Right renal pelvis (tissue), 4 donors: ENCODE measurements around the gene TTC33. TPM values are rescaled to one million over a fixed set of nuclear protein-coding genes. Genes with fewer than 3 reads are reported as not detected.

Experiments used
- polyA plus RNA-seq, 4 donors: library from polyadenylated mRNA; unstranded; fragments of 120-200 nt; gene quantifications; one replicate each; pipeline ENCODE4 v1.2.1, GENCODE V29; 2013; ENCODE audit not compliant: insufficient read length in 4 of 4

TTC33 gene
- polyA plus RNA-seq, 4 donors: 29.8 to 38.0 (median 36.3) TPM

Other genes starting within 250 kb of the TTC33 start
- gene PTGER4, start 76.0 kb downstream of the TTC33 start, polyA plus RNA-seq: 10 to 100 TPM; 10.5 to 16.5 (median 12.5) TPM
- 10 to 100 TPM; 64.4 to 90.5 (median 85.4) TPM for gene PRKAA1, start 42.4 kb upstream of the TTC33 start, polyA plus RNA-seq
- 1,000 to 10,000 TPM; 1,601 to 2,005 (median 1,744) TPM for gene RPL37, start 79.3 kb upstream of the TTC33 start, polyA plus RNA-seq
- 1 to 10 TPM; 2.5 to 3.8 (median 3.3) TPM for gene CARD6, start 85.4 kb upstream of the TTC33 start, polyA plus RNA-seq
- 100 to 1,000 TPM; 130 to 218 (median 195) TPM for gene C7, start 153.5 kb upstream of the TTC33 start, polyA plus RNA-seq